Loucy (cell line): Measurements from ENCODE around the gene ILKAP.

Experiments used
- EZH2phosphoT487 ChIP-seq: fragments of 200-600 bp; IDR thresholded peaks from 2 replicates; pipeline ENCODE4 v1.6.1; 2018; ENCODE audit warnings: antibody characterized with exemption, mild to moderate bottlenecking, moderate library complexity, borderline replicate concordance
- TF ChIP-seq, protein P1 (sequence below): fragments of 200-600 bp; sonication (generic); conservative IDR thresholded peaks from 2 replicates; pipeline ENCODE4 v1.5.1; 2014; ENCODE audit warnings: mild to moderate bottlenecking, antibody characterized with exemption, low read length

GRCh38 chr2:238134393-238134785 is 69.1 kb downstream of the ILKAP start:
- TF ChIP-seq, protein P1, sequence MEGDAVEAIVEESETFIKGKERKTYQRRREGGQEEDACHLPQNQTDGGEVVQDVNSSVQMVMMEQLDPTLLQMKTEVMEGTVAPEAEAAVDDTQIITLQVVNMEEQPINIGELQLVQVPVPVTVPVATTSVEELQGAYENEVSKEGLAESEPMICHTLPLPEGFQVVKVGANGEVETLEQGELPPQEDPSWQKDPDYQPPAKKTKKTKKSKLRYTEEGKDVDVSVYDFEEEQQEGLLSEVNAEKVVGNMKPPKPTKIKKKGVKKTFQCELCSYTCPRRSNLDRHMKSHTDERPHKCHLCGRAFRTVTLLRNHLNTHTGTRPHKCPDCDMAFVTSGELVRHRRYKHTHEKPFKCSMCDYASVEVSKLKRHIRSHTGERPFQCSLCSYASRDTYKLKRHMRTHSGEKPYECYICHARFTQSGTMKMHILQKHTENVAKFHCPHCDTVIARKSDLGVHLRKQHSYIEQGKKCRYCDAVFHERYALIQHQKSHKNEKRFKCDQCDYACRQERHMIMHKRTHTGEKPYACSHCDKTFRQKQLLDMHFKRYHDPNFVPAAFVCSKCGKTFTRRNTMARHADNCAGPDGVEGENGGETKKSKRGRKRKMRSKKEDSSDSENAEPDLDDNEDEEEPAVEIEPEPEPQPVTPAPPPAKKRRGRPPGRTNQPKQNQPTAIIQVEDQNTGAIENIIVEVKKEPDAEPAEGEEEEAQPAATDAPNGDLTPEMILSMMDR: no peak
- TF ChIP-seq EZH2phosphoT487: no peak
